SH-SY5Y (cell line): Measurements from ENCODE around the gene ITGA6.

Source experiments
- GATA2 ChIP-seq: IDR thresholded peaks from 2 replicates; pipeline ENCODE4 v1.6.1; 2011; ENCODE audit warnings: mild to moderate bottlenecking, low read depth, low read length
- GATA3 ChIP-seq: IDR thresholded peaks from 2 replicates; pipeline ENCODE4 v1.6.1; 2011; ENCODE audit warnings: low read depth, mild to moderate bottlenecking, low read length, moderate library complexity

DNA sequence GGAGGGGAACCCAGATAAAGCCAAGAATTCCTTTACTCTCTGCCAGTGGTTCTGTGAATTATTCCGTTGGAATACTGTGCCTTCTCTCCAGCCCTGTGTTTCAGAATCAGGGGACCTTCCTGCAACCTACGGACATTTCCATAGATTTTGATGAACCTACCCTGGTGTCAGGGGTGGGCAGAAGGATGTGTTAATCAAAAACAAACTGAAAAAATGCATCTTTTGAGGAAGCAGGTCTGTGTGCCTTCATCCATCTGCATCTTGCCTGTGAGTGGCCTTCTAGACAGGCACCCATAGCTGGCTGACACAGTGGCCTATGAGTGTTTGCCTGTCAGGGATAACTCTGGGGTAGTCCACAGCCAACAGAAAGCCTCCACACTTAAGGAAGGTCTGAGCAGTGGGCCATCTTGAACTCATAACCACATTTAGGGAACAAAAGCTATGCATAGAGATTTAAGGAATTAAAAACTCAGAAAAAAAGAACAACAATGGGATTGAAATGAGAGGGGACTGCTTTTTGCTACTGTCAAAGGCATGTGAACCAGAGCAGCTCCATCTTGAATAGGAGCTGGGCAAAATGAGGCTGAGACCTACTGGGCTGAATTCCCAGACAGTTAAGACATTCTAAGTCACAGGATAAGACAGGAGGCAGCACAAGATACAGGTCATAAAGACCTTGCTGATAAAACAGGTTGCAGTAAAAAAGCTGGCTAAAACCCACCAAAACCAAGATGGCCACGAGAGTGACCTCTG lies 45.9 kb upstream of the ITGA6 start:
- TF ChIP-seq GATA2 (no peak), GATA3 (no peak)
